ENCODE results near the gene SUN1. TPM values are rescaled to one million over a fixed set of nuclear protein-coding genes. Genes with fewer than 3 reads are reported as not detected.
"Not testable (repeated sequence)": the region's sequence is repeated elsewhere in the genome, so short reads cannot be mapped to it uniquely, and the experiment has no call there.

SUN1 gene
- total RNA-seq, 1 experiment from 2014 or later, result 181 TPM

- TF ChIP-seq TCF7L2 (IDR thresholded peaks at IDR 0.05; ENCODE audit: borderline replicate concordance, extremely low read depth, insufficient read depth, insufficient read length) (no peak), SP1 (IDR thresholded peaks at IDR 0.05; ENCODE audit: low read depth) (no peak), SRF (IDR thresholded peaks at IDR 0.05; ENCODE audit: low read depth) (no peak), ZNF274 (IDR thresholded peaks at IDR 0.05; ENCODE audit: low read depth, low read length) (no peak)
Measured at GRCh38 chr7:845091-845490, 12.8 kb downstream of the SUN1 start (continued).

GRCh38 chr7:845731-846130 lies 13.5 kb downstream of the SUN1 start:
- Histone ChIP-seq H3K9me3 (ENCODE audit: control insufficient read depth in 1 of 2, insufficient read depth in 1 of 2, low read depth in 1 of 2, low read length in 2 of 2) (no peaks in the 10 kb centered on the region), H3K27ac (ENCODE audit: low read depth, low read length) (0 out of 2 replicates have a peak overlapping the region, but pooled peaks have one; percentile 22), H3K4me3 (replicated peaks in 1 of 2; ENCODE audit: low read depth in 1 of 2, low read length in 2 of 2) (no peak overlapping the region), H3K36me3 (ENCODE audit: control insufficient read depth in 1 of 2, insufficient read depth in 2 of 2, low read length in 2 of 2) (peaks cover 25 to 45% of the 10 kb centered on the region in 2 experiments; a peak in 3 of 4 replicates), H3K9me2 (ENCODE audit: insufficient read depth) (no peaks in the 10 kb centered on the region), H3K4me2 (ENCODE audit: low read length) (peak overlapping the region; percentile 35; the same call in 1 of the 2 replicates), H3K79me2 (ENCODE audit: insufficient read depth, low read length) (peaks cover 73% of the 10 kb centered on the region), H4K20me1 (ENCODE audit: insufficient read depth) (no peaks in the 10 kb centered on the region), H2AFZ (ENCODE audit: low read depth, low read length, poor library complexity, severe bottlenecking) (no peak overlapping the region), H3K9ac (ENCODE audit: low read length) (no peak overlapping the region), H3K27me3 (ENCODE audit: insufficient read depth, low read length) (no peaks in the 10 kb centered on the region), H3K4me1 (ENCODE audit: control insufficient read depth in 1 of 2, insufficient read depth in 2 of 2, low read length in 2 of 2) (peaks cover 6 to 16% of the 10 kb centered on the region in 2 experiments; a peak in 3 of 4 replicates)
- RAD21 ChIA-PET (ENCODE audit: low non-redundant PET in 1 of 2, low total read pairs in 2 of 2, uncharacterized antibody in 2 of 2, unreplicated experiment in 2 of 2), result no interaction called here
- TF ChIP-seq ELF1 (IDR thresholded peaks at IDR 0.05; ENCODE audit: borderline replicate concordance, low read depth), result no peak
- no peak for TF ChIP-seq ZFX (IDR thresholded peaks at IDR 0.05)
- no peak for TF ChIP-seq EZH2phosphoT487 (IDR thresholded peaks at IDR 0.05; ENCODE audit: borderline replicate concordance)
- no peak for TF ChIP-seq YY1 (IDR thresholded peaks at IDR 0.05; ENCODE audit: extremely low read depth, insufficient replicate concordance, low read depth, low read length)
- TF ChIP-seq REST (IDR thresholded peaks at IDR 0.05; ENCODE audit: low read depth), result no peak
- BruUV-seq (replicated peaks), result no TSS peak
- ATAC-seq (0 out of 2 replicates have a peak, but pooled peaks have one; percentile 27), DNase-seq (ENCODE audit: low read depth, low spot score) (no peak)
- CTCF ChIA-PET, result interaction anchor here (0.8 to 1.7 kb wide), 2 partner anchors 9 to 28 kb away, joined by 3 to 5 read pairs; no protein-coding TSS in a partner anchor
- intact Hi-C loops (cut with micrococcal nuclease), result no loop called here
- POLR2A ChIA-PET, result no interaction called here

- H3K27me3 ChIP-seq (ENCODE audit: insufficient read depth, low read length); BruUV-seq (replicated peaks); RAD21 ChIA-PET (ENCODE audit: low non-redundant PET in 1 of 2, low total read pairs in 2 of 2, uncharacterized antibody in 2 of 2, unreplicated experiment in 2 of 2); DNase-seq (ENCODE audit: low read depth, low spot score); H3K27ac ChIP-seq (ENCODE audit: low read depth, low read length); H2AFZ ChIP-seq (ENCODE audit: low read depth, low read length, poor library complexity, severe bottlenecking); H3K9ac ChIP-seq (ENCODE audit: low read length); ATAC-seq; H3K9me3 ChIP-seq (ENCODE audit: control insufficient read depth in 1 of 2, insufficient read depth in 1 of 2, low read depth in 1 of 2, low read length in 2 of 2); H3K4me2 ChIP-seq (ENCODE audit: low read length); intact Hi-C loops (cut with micrococcal nuclease); H4K20me1 ChIP-seq (ENCODE audit: insufficient read depth); H3K9me2 ChIP-seq (ENCODE audit: insufficient read depth); H3K4me3 ChIP-seq (replicated peaks in 1 of 2; ENCODE audit: low read depth in 1 of 2, low read length in 2 of 2); POLR2A ChIA-PET: not testable (repeated sequence)
- peaks cover 79% of the 10 kb centered on the region for H3K79me2 ChIP-seq (ENCODE audit: insufficient read depth, low read length)
- H3K36me3 ChIP-seq (ENCODE audit: control insufficient read depth in 1 of 2, insufficient read depth in 2 of 2, low read length in 2 of 2), result peaks cover 24 to 47% of the 10 kb centered on the region in 2 experiments; a peak in 3 of 4 replicates
- CTCF ChIA-PET, result interaction anchor here (0.8 kb wide), 1 partner anchor 11 kb away, joined by 4 read pairs; no protein-coding TSS in a partner anchor
- H3K4me1 ChIP-seq (ENCODE audit: control insufficient read depth in 1 of 2, insufficient read depth in 2 of 2, low read length in 2 of 2), result peaks cover 6 to 16% of the 10 kb centered on the region in 2 experiments; a peak in 3 of 4 replicates
Measured at GRCh38 chr7:846958-847650, 14.8 kb downstream of the SUN1 start.
